IPS DF 6.9 (cell line): ENCODE data around the gene PBX1.
A peak's percentile ranks its signal among the peaks of the same experiment; 100 is the strongest.

Experiments
- DNase-seq: peaks from one replicate; pipeline ENCODE4 v3.0.0-alpha.2; 2013; ENCODE audit warnings: low read depth, low spot score
- H3K27ac ChIP-seq: one replicate; pipeline ENCODE4 v1.5.1; 2013; ENCODE audit warnings: low read length, control low read depth
- H3K27me3 ChIP-seq: 2 replicates; pipeline ENCODE4 v1.6.1; 2013; ENCODE audit warnings: mild to moderate bottlenecking, low read length; ENCODE audit not compliant: control insufficient read depth, insufficient read depth
- H3K36me3 ChIP-seq: 2 replicates; pipeline ENCODE4 v1.6.1; 2013; ENCODE audit warnings: low read length; ENCODE audit not compliant: control insufficient read depth, insufficient read depth
- H3K4me1 ChIP-seq: 2 replicates; pipeline ENCODE4 v1.6.1; 2013; ENCODE audit warnings: low read length; ENCODE audit not compliant: control insufficient read depth, insufficient read depth
- H3K4me3 ChIP-seq: 2 replicates; pipeline ENCODE4 v1.5.1; 2013; ENCODE audit warnings: mild to moderate bottlenecking, low read length
- H3K9me3 ChIP-seq: 2 replicates; pipeline ENCODE4 v1.6.1; 2013; ENCODE audit warnings: low read length, inconsistent platforms; ENCODE audit not compliant: control insufficient read depth, insufficient read depth
- WGBS: extraction: QIAGEN DNeasy Blood & Tissue Kit; methylation state at CpG from one replicate; pipeline ENCODE4 v1.1.7; 2013; ENCODE audit warnings: mixed read lengths, missing lambda C conversion rate; ENCODE audit not compliant: insufficient read length, insufficient coverage; 5-methylcytosine and 5-hydroxymethylcytosine counted together

The PBX1 gene

DNA sequence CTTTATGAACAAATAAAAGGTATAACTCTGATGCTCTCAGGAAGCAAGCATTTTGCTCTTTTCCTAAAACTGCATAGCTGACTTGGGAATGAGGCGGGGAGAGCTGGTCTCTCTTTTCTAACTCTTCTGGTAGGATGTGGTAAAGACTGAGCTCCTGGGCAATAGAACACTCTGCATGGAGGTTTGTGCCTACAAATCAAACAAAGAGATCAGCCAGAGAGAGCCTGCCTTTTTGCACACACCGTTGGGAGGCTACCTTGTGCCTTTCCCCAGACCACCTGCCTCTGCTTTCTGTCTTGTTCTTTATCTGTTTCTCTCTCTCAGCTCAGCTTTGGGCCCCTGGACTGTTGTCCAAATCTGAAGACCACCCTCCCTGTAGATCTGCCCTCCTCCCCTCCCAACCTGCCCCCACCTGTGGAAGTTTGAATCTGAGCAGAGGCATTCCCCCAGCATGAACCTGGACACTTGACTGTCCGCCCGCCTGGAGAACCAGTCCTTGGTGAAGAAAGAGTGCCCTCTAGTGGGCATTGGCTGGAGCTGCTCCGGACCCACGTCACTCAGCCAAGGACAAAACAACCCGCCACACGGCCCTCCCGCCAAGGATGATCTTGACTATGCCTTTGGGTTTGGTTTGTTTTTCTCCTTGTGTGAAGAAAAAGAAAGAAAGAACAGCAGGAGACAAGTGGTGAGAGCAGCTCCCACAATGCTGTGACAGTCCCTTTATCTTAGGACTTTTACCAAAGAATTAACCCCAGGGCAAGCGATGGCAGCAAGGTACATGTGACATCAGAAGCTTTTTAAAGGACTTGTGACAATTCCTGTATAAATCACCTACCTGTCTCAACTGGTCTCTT lies 228.2 kb downstream of the PBX1 start:
- no peak overlapping the region for H3K27ac ChIP-seq
- DNase-seq, result peak; percentile 77

DNA sequence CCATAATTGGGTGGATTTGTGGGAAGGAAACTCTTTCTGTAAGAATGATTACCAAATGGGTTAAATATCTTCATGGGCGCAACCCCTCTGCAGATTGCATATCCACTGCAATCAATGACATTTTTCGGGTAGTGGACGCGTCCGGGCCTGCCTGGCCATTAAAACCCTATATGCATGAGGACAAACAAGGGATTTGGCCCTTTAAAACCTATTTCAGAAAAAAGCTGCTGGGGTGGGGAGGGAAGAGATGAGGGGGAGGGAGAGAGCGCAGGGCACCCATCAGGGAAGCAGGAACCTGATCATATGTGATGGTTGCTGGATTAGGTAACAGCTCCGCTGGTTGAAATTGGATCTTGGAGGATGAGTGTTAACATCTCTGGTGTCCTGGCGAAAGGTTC lies 228.8 kb downstream of the PBX1 start:
- no peak for DNase-seq

More for the DNA sequence above, 228.2 kb downstream of the PBX1 start:
- H3K4me3 ChIP-seq, result no peak overlapping the region
- no peaks in the 10 kb centered on the region for H3K27me3 ChIP-seq
- H3K4me1 ChIP-seq, result peaks cover 4% of the 10 kb centered on the region; the same call in 1 of the 2 replicates
- no CpG with 5 or more reads among the region's 10 CpGs for WGBS
- no peaks in the 10 kb centered on the region for H3K36me3 ChIP-seq
- H3K9me3 ChIP-seq, result no peaks in the 10 kb centered on the region

DNA sequence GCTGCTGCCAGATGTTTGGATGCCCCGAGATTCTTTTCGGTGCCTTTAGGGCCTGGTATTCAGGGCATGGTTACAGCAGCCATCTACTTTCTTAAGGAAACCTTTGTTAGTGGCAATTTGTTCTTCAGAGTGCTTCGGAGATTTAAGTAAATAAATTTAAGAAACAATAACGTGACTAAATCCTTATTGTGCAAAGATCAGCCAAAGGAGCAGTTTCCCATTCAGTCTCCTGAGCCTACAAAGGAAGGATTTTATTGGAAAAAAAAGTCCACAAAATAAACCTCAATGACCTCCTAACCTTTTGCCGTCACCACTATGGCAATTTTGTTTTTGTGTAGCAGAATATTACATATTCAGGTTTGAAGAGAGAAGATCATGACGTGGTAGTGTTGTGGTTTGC lies 231.1 kb downstream of the PBX1 start:
- Histone ChIP-seq H3K27ac (no peak overlapping the region), H3K9me3 (no peaks in the 10 kb centered on the region), H3K27me3 (no peaks in the 10 kb centered on the region), H3K36me3 (no peaks in the 10 kb centered on the region; the same call in 1 of the 2 replicates), H3K4me3 (no peak overlapping the region), H3K4me1 (peaks cover 4% of the 10 kb centered on the region; the same call in 1 of the 2 replicates)
- WGBS, result no CpG with 5 or more reads among the region's 6 CpGs
- DNase-seq, result no peak

More for the DNA sequence above, 228.8 kb downstream of the PBX1 start:
- no peak overlapping the region for H3K27ac ChIP-seq
- H3K36me3 ChIP-seq, result no peaks in the 10 kb centered on the region; the same call in 1 of the 2 replicates
- H3K27me3 ChIP-seq, result no peaks in the 10 kb centered on the region
- no peaks in the 10 kb centered on the region for H3K9me3 ChIP-seq
- no peak overlapping the region for H3K4me3 ChIP-seq
- no CpG with 5 or more reads among the region's 8 CpGs for WGBS
- H3K4me1 ChIP-seq, result peaks cover 4% of the 10 kb centered on the region; the same call in 1 of the 2 replicates

DNA sequence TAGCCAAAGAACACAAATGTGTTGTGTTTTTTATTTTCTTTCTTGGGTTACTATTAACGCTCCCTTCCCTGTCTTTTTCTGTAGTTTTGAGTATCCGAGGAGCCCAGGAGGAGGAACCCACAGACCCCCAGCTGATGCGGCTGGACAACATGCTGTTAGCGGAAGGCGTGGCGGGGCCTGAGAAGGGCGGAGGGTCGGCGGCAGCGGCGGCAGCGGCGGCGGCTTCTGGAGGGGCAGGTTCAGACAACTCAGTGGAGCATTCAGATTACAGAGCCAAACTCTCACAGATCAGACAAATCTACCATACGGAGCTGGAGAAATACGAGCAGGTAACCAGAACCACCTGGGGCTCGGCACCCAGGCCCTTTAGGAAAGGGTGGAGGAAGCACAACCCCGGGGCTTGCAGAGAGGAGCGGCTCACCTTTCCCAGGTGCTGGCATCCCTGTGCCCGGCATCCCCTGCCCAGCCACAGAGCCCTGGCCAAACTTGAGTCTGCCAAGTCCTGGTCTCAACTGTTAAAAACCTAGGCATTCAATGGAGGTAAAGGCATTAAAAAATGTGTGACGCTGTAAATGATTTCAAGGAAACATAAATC lies 233.5 kb downstream of the PBX1 start:
- H3K27me3 ChIP-seq, result no peaks in the 10 kb centered on the region
- H3K36me3 ChIP-seq, result no peaks in the 10 kb centered on the region; the same call in 1 of the 2 replicates
- H3K9me3 ChIP-seq, result no peaks in the 10 kb centered on the region
- no peak overlapping the region for H3K4me3 ChIP-seq
- WGBS, result no CpG with 5 or more reads among the region's 21 CpGs
- no peak overlapping the region for H3K27ac ChIP-seq
- no peak for DNase-seq
- peaks cover 3% of the 10 kb centered on the region; the same call in 1 of the 2 replicates for H3K4me1 ChIP-seq

DNA sequence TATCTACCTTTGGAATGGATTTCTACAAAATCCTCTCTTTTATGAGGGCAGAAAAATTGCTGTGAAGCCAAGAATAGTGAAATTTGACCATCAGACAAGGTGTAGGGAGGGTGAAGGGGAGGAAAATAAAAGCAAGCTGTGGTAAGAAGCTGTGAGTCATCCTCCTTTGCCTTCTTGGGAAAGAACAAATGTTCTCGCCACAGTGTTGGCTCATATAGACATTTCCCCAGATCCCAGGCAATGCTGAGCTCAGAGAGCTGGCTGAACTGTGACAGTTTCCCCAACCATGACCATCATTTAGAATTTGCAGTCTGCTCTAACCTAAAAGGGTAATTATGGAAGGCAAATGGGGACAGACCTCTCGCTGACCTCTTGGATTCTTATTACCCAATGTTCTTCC lies 235.4 kb downstream of the PBX1 start:
- no peak for DNase-seq
- 0 out of 2 replicates have a peak, but pooled peaks cover under 1% of the 10 kb centered on the region for H3K4me1 ChIP-seq
- no peak overlapping the region for H3K4me3 ChIP-seq
- no peaks in the 10 kb centered on the region for H3K27me3 ChIP-seq
- no CpG with 5 or more reads among the region's 2 CpGs for WGBS
- H3K27ac ChIP-seq, result no peak overlapping the region
- H3K36me3 ChIP-seq, result no peaks in the 10 kb centered on the region; the same call in 1 of the 2 replicates
- H3K9me3 ChIP-seq, result no peaks in the 10 kb centered on the region

DNA sequence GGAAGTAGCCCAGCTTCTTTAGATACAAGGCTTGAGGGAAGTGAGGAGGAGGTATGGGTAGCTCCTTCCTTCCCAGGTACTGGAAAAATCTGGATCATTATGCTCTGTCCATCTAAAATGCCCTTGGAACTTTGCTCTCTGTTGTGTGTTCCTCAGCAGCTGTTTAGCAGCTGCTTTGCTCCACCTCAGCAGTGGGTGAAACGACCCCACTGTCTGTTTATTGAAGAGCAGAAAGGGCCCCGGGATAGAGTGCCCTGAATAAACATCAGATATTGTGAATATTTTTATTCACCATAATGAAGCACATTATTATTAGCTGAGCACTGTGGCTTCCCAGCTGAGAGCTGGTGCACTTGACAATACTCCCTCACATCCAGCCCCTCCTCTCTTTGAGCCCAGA lies 237.9 kb downstream of the PBX1 start:
- peaks cover 8% of the 10 kb centered on the region; the same call in 1 of the 2 replicates for H3K36me3 ChIP-seq
- H3K27ac ChIP-seq, result no peak overlapping the region
- H3K9me3 ChIP-seq, result no peaks in the 10 kb centered on the region
- H3K4me3 ChIP-seq, result no peak overlapping the region
- no peaks in the 10 kb centered on the region for H3K4me1 ChIP-seq
- WGBS, result no CpG with 5 or more reads among the region's 2 CpGs
- no peaks in the 10 kb centered on the region for H3K27me3 ChIP-seq
- DNase-seq, result no peak

DNA sequence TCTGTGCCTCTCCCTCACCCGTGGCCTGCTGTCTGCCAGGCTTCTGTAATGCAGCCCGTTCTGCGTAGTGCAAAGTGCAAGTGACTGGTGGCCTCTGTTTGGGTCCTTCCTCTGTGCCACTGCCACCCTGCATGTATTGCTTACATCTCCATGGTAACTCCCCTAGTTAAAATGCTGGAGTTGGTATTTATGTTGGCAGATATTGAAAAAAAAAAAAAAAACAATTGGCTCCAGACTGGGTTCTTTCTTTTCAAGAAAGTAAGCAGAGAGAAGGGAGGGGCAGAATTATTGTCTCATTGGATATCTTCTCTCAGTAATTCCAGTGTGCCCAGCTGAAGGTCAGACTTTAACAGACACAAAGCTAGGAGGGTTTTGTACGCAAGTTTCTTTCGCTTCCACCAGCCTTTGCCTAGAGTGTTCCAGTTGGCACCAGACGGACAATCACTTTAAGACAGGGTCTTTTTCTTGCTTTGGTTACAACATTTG lies 242.3 kb downstream of the PBX1 start:
- WGBS, result no CpG with 5 or more reads among the region's 6 CpGs
- H3K36me3 ChIP-seq, result peaks cover 8% of the 10 kb centered on the region; the same call in 1 of the 2 replicates

DNA sequence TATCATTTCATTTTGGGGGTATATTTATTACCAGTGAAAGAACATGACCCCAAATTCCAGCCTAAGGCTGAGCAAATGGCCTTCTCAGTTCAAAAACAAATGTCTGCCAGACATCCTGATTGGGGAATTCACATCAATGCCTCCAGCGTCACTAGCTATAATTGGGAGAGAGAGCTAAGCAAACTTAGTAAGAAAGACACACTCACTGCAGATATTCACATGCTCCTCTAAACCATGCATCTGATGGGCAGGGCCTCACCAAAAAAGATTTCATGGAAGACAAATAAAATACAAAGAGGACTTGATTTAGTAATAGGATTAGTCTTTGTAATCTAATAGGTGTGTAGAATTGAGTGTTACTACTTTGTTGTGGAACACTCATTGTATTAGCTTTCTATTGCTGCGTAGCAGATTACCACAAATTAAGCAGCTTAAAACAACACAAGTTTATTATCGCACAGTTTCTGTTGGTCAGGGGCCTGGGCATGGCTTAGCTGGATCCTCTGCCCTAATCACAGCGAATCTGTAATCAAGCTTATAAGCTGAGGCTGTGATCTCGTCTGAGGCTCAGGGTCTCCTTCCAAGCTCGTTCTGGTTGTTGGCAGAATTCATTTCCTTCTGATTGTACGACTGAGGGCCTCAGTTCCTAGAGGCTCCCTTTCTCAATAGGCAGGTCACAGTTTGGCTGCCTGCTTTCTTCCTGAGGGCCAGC lies 243.0 kb downstream of the PBX1 start:
- Histone ChIP-seq H3K27ac (no peak overlapping the region), H3K36me3 (peaks cover 8% of the 10 kb centered on the region; the same call in 1 of the 2 replicates), H3K4me3 (no peak overlapping the region), H3K9me3 (no peaks in the 10 kb centered on the region), H3K27me3 (no peaks in the 10 kb centered on the region), H3K4me1 (no peaks in the 10 kb centered on the region)
- DNase-seq, result no peak
- WGBS, result no CpG with 5 or more reads among the region's 7 CpGs

More for the DNA sequence above, 242.3 kb downstream of the PBX1 start:
- Histone ChIP-seq H3K4me3 (no peak overlapping the region), H3K4me1 (no peaks in the 10 kb centered on the region), H3K9me3 (no peaks in the 10 kb centered on the region), H3K27ac (no peak overlapping the region), H3K27me3 (no peaks in the 10 kb centered on the region)
- DNase-seq, result no peak

DNA sequence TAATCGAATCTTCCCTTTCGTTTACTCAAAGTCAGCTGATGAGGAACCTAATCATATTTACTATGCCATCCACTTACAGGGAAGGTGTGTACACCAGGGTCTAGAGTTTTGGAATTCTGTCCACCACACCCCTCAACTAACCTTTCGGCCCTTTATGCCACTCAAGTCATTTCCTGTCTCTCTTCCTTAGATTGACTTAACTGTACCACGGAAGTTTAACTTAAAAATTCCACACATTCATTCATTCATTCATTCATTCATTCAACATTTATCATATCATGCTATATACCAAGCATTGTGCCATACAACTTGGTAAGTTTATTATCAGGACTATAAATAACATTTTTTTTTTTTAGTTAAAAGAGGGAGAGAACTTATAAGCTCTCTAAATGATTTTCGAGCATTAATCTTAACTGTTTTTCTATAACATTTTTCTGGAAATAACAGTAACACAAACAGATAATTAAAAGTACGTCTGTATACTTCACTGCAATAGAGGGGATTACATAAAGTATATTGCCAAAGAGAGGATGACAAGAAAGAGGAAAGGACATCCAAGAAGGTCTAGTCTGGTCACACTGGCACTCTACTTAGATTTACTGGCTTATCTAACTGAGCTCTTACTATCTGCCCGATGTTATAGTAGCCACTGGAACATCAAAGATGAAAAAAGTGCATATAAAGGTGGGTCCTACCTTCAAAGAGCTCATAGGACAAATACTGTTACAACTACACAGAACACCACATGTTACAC lies 243.7 kb downstream of the PBX1 start:
- H3K27me3 ChIP-seq, result no peaks in the 10 kb centered on the region
- no peaks in the 10 kb centered on the region for H3K9me3 ChIP-seq
- peaks cover 8% of the 10 kb centered on the region; the same call in 1 of the 2 replicates for H3K36me3 ChIP-seq
- H3K4me1 ChIP-seq, result no peaks in the 10 kb centered on the region
- no peak for DNase-seq
- no peak overlapping the region for H3K27ac ChIP-seq
- H3K4me3 ChIP-seq, result no peak overlapping the region
- 100% methylated on average over 1 of the region's 7 CpGs for WGBS
